GM19452 (cell line): ENCODE results near the gene SMARCC1.

Experiments used
- ATAC-seq: cut with Tn5 transposase; IDR thresholded peaks from one replicate; pipeline ENCODE4 v1.9.1; 2021; ENCODE audit not compliant: unreplicated experiment

The SMARCC1 gene

GRCh38 chr3:47705391-47705790 lies 76.3 kb downstream of the SMARCC1 start:
- ATAC-seq = no peak

DNA sequence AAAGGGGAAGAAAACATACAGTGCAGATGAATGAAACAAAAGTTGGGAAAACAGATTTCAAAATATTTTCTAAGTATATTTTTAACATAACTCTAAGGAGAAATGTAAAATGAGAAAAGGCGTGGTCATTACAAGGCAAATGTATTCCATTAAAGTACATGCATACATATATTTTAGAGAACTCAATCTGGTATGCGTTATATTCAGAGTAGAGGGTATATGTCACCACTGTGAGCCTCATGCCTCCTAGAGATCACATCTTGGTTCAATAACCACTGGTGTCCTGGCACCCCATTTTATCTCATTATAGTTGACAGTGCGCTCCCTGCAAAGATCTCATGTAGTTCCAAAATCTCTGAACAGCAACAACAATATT lies 77.5 kb downstream of the SMARCC1 start:
- ATAC-seq = no peak

DNA sequence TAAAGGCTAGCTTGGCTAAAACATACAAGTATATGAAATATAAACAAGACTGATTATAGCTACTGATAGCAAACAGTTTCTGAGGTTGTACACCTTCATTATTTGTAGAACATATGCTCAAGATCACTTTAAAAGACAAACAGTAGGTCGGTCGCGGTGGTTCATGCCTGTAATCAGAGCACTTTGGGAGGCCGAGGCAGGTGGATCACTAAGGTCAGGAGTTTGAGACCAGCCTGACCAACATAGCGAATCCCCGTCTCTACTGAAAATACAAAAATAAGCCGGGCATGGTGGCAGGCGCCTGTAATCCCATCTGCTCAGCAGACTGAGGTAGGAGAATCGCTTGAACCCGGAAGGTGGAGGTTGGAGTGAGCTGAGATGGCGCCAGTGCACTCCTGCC lies 80.3 kb downstream of the SMARCC1 start:
- ATAC-seq = no peak

- no peak for ATAC-seq
Observed at GRCh38 chr3:47692158-47692557, 89.5 kb downstream of the SMARCC1 start.

- ATAC-seq = no peak
Observed at GRCh38 chr3:47688488-47688887, 93.2 kb downstream of the SMARCC1 start.

DNA sequence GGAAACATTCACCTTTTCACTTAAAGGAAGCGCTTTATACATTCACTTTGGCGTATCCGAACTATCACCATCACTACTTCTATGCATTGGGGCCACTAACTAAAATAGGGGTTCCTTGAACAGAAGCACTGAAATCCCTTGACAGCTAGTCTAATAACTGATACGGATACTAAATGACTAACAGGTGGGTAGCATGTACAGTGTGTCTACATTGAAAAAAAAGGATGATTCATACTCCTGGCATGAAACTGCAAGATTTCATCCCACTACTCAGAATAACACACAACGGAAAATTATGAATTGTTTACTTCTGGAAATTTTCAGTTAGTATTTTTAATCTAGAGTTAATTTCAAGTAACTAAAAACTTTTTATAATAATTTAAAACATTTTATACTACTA lies 96.7 kb downstream of the SMARCC1 start:
- no peak for ATAC-seq

DNA sequence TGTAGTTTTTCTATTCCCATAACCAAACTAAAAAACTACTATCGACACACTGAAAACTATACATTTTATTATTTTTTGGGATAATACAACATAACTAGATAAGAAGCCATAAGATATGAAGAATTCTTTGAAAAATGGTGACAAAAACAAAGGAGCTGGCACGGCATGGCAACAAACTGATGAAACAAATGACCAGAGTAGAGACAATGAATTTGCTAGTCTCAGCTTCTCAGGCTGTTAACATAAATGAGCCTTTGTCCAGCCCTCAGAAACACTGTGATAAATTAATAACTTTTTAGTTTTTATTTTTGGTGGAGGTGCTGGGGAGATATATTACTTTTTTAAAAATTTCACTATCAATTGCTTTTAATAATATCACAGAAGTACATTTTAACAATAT lies 100.7 kb downstream of the SMARCC1 start:
- ATAC-seq = no peak

GRCh38 chr3:47678446-47679338 lies 103.0 kb downstream of the SMARCC1 start:
- no peak for ATAC-seq

GRCh38 chr3:47669026-47669749 lies 112.5 kb downstream of the SMARCC1 start:
- no peak for ATAC-seq

DNA sequence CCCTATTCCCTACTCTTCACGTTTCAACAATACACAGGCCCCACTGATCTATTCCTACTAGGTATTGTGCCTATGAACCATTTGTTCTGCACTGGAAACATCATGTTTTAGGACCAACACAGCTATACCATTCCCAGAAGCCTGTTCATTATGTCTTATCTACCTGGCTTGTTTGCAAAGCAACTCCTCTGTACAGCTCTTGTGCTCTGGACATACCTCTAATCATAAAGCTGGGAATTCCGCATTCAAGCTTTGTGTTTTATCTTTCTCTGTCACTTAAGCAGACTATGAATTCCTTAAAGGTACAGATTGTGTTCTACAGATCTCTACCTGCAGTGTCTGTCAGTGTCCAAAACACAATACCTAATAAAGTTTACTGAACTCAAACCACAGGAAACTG lies 115.6 kb downstream of the SMARCC1 start:
- ATAC-seq = no peak

DNA sequence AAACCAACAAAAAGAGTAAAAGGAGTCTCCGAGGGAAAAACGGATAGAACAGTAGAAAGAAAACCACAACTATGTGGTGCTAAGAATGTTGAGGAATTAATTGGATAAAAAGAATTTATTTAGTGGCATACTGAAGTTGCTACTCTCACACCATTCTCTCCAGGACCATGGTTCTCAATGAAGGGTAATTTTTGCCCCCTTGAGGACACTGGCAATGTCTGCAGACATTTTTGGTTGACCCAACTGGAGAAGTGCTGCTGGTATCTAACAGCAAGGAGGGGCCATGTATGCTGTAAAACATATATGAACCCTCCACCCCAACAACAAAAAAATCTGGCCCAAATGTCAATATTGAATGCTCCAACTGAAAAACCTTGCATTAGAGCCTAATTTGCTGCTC lies 117.2 kb downstream of the SMARCC1 start:
- ATAC-seq = no peak

DNA sequence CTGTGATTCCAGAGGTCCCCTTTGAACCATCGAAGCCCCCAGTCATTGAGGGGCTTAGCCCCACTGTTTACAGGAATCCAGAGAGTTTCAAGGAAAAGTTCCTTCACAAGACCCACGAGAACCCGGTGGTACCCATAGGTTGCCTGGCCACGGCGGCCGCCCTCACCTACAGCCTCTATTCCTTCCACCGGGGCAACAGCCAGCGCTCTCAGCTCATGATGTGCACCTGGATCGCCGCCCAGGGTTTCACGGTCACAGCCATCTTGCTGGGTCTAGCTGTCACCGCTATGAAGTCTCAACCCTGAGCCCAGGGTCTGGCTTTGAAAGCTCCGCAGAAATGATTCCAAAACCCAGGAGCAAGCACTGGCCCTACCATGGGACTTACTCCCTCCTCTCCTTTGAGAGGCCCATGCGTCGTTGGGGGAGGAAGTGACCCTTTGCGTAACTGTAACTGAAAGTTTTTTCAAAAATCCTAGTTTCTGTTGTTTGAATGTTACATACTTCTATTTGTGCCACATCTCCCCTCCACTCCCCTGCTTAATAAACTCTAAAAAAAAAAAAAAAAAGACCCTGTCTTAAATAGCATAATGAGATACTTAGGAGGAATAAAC lies 118.0 kb downstream of the SMARCC1 start:
- ATAC-seq = no peak

DNA sequence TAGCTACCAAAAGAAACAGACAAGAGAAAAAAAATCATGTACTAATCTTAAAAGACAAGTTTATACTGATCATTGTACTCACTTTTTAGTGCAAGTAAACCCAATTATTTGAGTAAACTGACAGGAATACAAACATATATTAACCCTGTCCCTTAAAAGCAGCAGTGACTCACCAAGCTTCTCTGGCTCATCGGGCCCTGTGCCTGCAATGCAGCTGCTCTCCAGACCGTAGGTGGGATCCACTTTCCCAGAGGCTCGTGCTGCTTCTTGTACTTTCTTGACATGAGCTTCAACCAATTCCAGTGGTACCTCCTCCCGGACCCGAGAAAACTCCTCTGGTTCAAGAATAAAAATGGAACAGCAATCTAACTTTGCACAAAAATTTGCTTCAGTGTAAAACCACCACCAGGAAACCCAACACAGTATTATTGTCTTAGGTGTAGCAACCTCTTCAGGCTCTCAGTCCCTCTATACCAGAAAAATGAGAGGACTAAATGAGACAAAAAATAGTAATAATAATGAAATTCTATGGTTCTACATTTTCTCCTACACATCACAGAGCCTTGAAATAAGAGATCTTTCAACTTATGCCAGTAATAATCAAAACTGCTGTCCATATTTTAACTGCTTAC lies 120.5 kb downstream of the SMARCC1 start:
- no peak for ATAC-seq

GRCh38 chr3:47658444-47658843 lies 123.2 kb downstream of the SMARCC1 start:
- no peak for ATAC-seq

GRCh38 chr3:47652142-47652541 lies 129.6 kb downstream of the SMARCC1 start:
- ATAC-seq = no peak

GRCh38 chr3:47650294-47650693 lies 131.4 kb downstream of the SMARCC1 start:
- ATAC-seq = no peak

- no peak for ATAC-seq
Observed at GRCh38 chr3:47647550-47647949, 134.1 kb downstream of the SMARCC1 start.

DNA sequence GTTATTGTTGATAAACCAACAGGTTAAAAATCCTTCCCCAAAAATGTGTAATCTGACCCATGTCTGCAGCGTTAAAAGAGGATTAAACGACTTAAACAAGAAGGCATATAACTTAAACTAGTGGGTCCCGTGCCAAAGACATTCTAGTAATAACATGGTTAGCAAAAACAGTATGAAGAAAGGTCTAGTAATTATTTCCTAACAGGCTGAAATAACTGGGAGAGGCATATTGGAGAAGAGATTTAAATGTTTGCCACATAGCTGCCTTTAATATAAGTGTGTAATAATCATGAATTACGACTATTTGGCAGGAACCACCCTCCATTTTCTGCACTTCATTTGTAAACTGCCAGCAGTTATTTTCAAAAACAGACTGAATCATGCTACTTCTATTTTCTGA lies 135.3 kb downstream of the SMARCC1 start:
- ATAC-seq = no peak

DNA sequence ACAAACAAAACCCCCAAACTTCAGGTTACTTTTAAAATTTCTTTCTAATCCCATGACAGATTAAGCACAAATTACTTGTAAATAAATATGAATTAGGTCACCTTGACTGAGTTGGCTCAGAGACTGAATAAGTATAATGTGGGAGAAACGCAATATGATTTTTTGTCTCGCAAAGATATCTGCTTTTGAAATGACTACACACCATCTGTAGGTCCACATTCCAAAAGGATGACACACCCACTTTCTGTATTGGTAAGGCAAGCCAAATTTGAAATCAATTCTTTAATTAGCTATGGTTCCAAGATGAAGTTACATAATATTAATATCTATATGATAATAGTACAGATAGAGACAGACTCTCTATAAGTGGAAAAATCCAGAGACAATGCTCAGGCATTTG lies 136.1 kb downstream of the SMARCC1 start:
- no peak for ATAC-seq

- no peak for ATAC-seq
Observed at GRCh38 chr3:47643092-47643491, 138.6 kb downstream of the SMARCC1 start.

- no peak for ATAC-seq
Observed at GRCh38 chr3:47641739-47642138, 140.0 kb downstream of the SMARCC1 start.
